OCI-LY1 (cell line): Measurements from ENCODE around the gene FAM98B.

ENCODE experiments used
- H2AFZ ChIP-seq: fragments of 200-600 bp; sonication (generic), shearing (Covaris generic); 2 replicates; pipeline ENCODE4 v1.6.0; 2014; ENCODE audit warnings: antibody characterized with exemption, mild to moderate bottlenecking, low read length
- H3F3A ChIP-seq: fragments of 200-600 bp; sonication (generic), shearing (Covaris generic); 2 replicates; pipeline ENCODE4 v1.6.0; 2014; ENCODE audit warnings: mild to moderate bottlenecking, antibody characterized with exemption, low read length, moderate library complexity; ENCODE audit not compliant: insufficient read depth
- H3K27ac ChIP-seq: fragments of 200-600 bp; sonication (generic); 2 replicates; pipeline ENCODE4 v1.5.1; 2014; ENCODE audit warnings: low read length, mixed run types, mild to moderate bottlenecking, low read depth; ENCODE audit not compliant: poor library complexity, severe bottlenecking
- H3K27me3 ChIP-seq: fragments of 200-600 bp; sonication (generic); 2 replicates; pipeline ENCODE4 v1.6.0; 2014; ENCODE audit warnings: antibody characterized with exemption, mild to moderate bottlenecking, low read length, moderate library complexity; ENCODE audit not compliant: insufficient read depth
- H3K36me3 ChIP-seq: fragments of 200-600 bp; sonication (generic); 2 replicates; pipeline ENCODE4 v1.6.1; 2014; ENCODE audit warnings: mild to moderate bottlenecking, antibody characterized with exemption, low read length, moderate library complexity, mixed read lengths; ENCODE audit not compliant: insufficient read depth
- H3K4me1 ChIP-seq: fragments of 200-600 bp; sonication (generic); 2 replicates; pipeline ENCODE4 v1.5.1; 2014; ENCODE audit warnings: mild to moderate bottlenecking, low read length, moderate library complexity; ENCODE audit not compliant: insufficient read depth, severe bottlenecking
- H3K4me2 ChIP-seq: fragments of 200-600 bp; sonication (generic), shearing (Covaris generic); 2 replicates; pipeline ENCODE4 v1.6.1; 2014; ENCODE audit warnings: low read length
- H3K4me3 ChIP-seq: fragments of 200-600 bp; sonication (generic); 2 replicates; pipeline ENCODE4 v1.5.1; 2014; ENCODE audit warnings: low read length, low read depth, mild to moderate bottlenecking, mixed read lengths; ENCODE audit not compliant: poor library complexity, severe bottlenecking
- H3K79me2 ChIP-seq: fragments of 200-600 bp; shearing (Covaris generic); 2 replicates; pipeline ENCODE4 v1.6.1; 2016; ENCODE audit warnings: mixed run types, low read length, mixed read lengths; ENCODE audit not compliant: insufficient read depth
- H3K9ac ChIP-seq: fragments of 200-600 bp; sonication (generic), shearing (Covaris generic); 2 replicates; pipeline ENCODE4 v1.6.1; 2014; ENCODE audit warnings: mild to moderate bottlenecking, low read length, mixed read lengths
- H3K9me2 ChIP-seq: fragments of 200-600 bp; sonication (generic), shearing (Covaris generic); 2 replicates; pipeline ENCODE4 v1.6.1; 2014; ENCODE audit warnings: low read depth, mild to moderate bottlenecking, low read length, mixed read lengths
- H3K9me3 ChIP-seq: fragments of 200-600 bp; shearing (Covaris generic); 2 replicates; pipeline ENCODE4 v1.6.1; 2014; ENCODE audit warnings: low read length, mixed read lengths
- H4K20me1 ChIP-seq: fragments of 200-600 bp; sonication (generic), shearing (Covaris generic); 2 replicates; pipeline ENCODE4 v1.6.0; 2016; ENCODE audit warnings: mild to moderate bottlenecking, low read length; ENCODE audit not compliant: insufficient read depth
- EZH2 ChIP-seq: fragments of 200-600 bp; sonication (generic), shearing (Covaris generic); IDR thresholded peaks from 2 replicates; pipeline ENCODE4 v1.8.0; 2017; ENCODE audit warnings: borderline replicate concordance, mixed run types, mild to moderate bottlenecking, antibody characterized with exemption, low read length, moderate library complexity, mixed read lengths
- TF ChIP-seq, protein P1 (sequence below): fragments of 200-600 bp; sonication (generic), shearing (Covaris generic); IDR thresholded peaks from 2 replicates; pipeline ENCODE4 v1.5.1; 2017; ENCODE audit warnings: mild to moderate bottlenecking, antibody characterized with exemption, low read length, moderate library complexity, mixed read lengths

FAM98B gene

DNA sequence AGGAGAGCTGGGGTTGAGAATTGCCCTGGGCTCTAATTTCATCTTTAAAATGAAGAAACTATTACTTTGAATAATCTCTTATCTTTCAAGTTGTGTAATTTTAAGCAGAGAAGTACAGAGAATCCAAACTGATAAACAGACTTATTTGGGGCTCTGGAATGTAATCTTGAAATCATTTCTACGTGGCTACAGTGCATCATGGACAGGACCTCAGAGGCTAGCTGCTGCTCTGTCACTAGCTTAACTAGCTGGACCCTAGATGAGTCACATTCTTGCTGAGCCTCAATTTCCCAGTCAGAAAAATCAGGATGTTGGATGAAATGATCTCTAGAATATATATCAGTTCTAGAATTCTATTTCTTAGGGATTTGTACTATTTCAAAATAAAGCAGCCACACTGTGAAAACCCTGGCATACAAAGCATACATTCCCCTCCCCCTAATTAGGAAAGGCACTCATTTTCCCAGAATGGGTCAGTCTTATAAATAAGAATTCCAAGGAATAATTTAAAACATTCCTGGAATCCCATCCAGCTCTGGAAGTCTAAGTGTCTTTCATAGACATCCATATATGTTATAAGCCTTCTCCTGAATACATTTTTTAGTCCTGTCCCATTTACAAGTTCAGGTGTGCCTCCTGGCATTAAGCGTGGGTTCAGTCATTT, 63.5 kb downstream of the FAM98B start:
- TF ChIP-seq EZH2, result no peak
- TF ChIP-seq, protein P1, sequence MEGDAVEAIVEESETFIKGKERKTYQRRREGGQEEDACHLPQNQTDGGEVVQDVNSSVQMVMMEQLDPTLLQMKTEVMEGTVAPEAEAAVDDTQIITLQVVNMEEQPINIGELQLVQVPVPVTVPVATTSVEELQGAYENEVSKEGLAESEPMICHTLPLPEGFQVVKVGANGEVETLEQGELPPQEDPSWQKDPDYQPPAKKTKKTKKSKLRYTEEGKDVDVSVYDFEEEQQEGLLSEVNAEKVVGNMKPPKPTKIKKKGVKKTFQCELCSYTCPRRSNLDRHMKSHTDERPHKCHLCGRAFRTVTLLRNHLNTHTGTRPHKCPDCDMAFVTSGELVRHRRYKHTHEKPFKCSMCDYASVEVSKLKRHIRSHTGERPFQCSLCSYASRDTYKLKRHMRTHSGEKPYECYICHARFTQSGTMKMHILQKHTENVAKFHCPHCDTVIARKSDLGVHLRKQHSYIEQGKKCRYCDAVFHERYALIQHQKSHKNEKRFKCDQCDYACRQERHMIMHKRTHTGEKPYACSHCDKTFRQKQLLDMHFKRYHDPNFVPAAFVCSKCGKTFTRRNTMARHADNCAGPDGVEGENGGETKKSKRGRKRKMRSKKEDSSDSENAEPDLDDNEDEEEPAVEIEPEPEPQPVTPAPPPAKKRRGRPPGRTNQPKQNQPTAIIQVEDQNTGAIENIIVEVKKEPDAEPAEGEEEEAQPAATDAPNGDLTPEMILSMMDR, result no peak
- H4K20me1 ChIP-seq, result no peaks in the 10 kb centered on the region
- no peak overlapping the region for H2AFZ ChIP-seq
- H3K79me2 ChIP-seq, result no peaks in the 10 kb centered on the region
- no peaks in the 10 kb centered on the region for H3K27me3 ChIP-seq
- no peaks in the 10 kb centered on the region for H3K4me1 ChIP-seq
- H3K36me3 ChIP-seq, result peaks cover 21% of the 10 kb centered on the region; the same call in 1 of the 2 replicates
- H3K4me3 ChIP-seq, result no peak overlapping the region
- no peaks in the 10 kb centered on the region for H3F3A ChIP-seq
- H3K4me2 ChIP-seq, result no peak overlapping the region
- H3K9me3 ChIP-seq, result no peaks in the 10 kb centered on the region
- no peak overlapping the region for H3K9ac ChIP-seq
- no peaks in the 10 kb centered on the region for H3K9me2 ChIP-seq
- no peak overlapping the region for H3K27ac ChIP-seq

DNA sequence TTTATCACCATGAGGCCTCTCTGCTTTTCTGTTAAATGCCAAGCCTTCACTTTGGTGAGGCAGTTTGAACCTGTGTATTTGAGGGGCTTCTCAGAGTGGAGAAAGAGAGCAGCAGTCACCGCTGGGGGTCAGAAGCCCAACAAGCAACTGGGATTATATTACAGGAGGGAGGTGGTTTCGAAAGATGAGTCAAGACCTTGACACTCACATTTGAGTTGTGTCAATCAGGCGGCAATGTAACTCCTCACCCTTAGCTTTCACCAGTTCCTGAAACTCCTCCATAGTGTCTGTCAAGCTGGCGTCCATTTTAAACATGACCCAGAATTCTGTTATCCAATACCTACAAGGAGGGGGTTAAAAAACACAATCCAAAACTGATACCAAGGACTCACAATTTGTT, 64.2 kb downstream of the FAM98B start:
- H3K9me2 ChIP-seq, result no peaks in the 10 kb centered on the region
- H2AFZ ChIP-seq, result no peak overlapping the region
- H3K27me3 ChIP-seq, result no peaks in the 10 kb centered on the region
- peaks cover 15% of the 10 kb centered on the region; the same call in 1 of the 2 replicates for H3K36me3 ChIP-seq
- no peaks in the 10 kb centered on the region for H3K9me3 ChIP-seq
- H3K4me1 ChIP-seq, result no peaks in the 10 kb centered on the region
- H4K20me1 ChIP-seq, result no peaks in the 10 kb centered on the region
- no peaks in the 10 kb centered on the region for H3F3A ChIP-seq
- no peak overlapping the region for H3K9ac ChIP-seq
- no peak overlapping the region for H3K4me2 ChIP-seq
- H3K4me3 ChIP-seq, result no peak overlapping the region
- no peak overlapping the region for H3K27ac ChIP-seq
- no peaks in the 10 kb centered on the region for H3K79me2 ChIP-seq
- TF ChIP-seq, protein P1, result no peak
- TF ChIP-seq EZH2, result no peak

DNA sequence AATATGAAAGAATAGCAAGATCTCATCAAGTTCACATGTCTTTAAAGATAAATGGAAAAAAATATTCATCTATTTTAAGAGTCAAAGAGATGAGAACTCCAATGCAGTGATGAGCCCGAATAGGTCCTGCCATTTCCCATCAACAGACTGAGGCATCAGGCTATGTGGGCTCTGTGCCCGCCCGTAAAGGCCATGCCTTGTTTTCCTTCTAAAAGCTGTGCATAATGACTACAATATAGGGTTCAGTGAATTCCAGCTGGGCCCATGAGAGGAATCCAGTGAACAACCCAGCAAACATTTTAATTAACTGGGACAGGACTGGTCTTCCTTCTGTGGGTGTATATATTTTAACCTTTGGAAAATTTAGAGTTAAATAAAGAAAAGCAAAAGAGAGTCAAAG, 66.1 kb downstream of the FAM98B start:
- no peaks in the 10 kb centered on the region for H3F3A ChIP-seq
- no peak for TF ChIP-seq EZH2
- TF ChIP-seq, protein P1, result no peak
- no peaks in the 10 kb centered on the region for H4K20me1 ChIP-seq
- no peak overlapping the region for H3K27ac ChIP-seq
- no peaks in the 10 kb centered on the region for H3K9me2 ChIP-seq
- no peaks in the 10 kb centered on the region for H3K27me3 ChIP-seq
- no peak overlapping the region for H3K4me2 ChIP-seq
- H3K4me1 ChIP-seq, result no peaks in the 10 kb centered on the region
- H2AFZ ChIP-seq, result no peak overlapping the region
- H3K36me3 ChIP-seq, result peaks cover 5% of the 10 kb centered on the region; the same call in 1 of the 2 replicates
- H3K79me2 ChIP-seq, result no peaks in the 10 kb centered on the region
- H3K9ac ChIP-seq, result no peak overlapping the region
- no peaks in the 10 kb centered on the region for H3K9me3 ChIP-seq
- no peak overlapping the region for H3K4me3 ChIP-seq
